Ectodermal cell (in vitro differentiated cells): ENCODE results near the gene TMEM231.

Source experiments
- H3K27ac ChIP-seq: 2 replicates; pipeline ENCODE4 v1.7.0; 2013; ENCODE audit warnings: mild to moderate bottlenecking, low read depth, low read length; ENCODE audit not compliant: insufficient read depth, poor library complexity, severe bottlenecking
- H3K27me3 ChIP-seq: 2 replicates; pipeline ENCODE4 v1.7.0; 2013; ENCODE audit warnings: mild to moderate bottlenecking, low read length; ENCODE audit not compliant: insufficient read depth, control insufficient read depth, poor library complexity, severe bottlenecking
- H3K36me3 ChIP-seq: one replicate; pipeline ENCODE4 v1.7.0; 2013; ENCODE audit warnings: low read length; ENCODE audit not compliant: control insufficient read depth, insufficient read depth
- H3K4me1 ChIP-seq: one replicate; pipeline ENCODE4 v1.7.0; 2013; ENCODE audit warnings: low read length; ENCODE audit not compliant: control insufficient read depth, insufficient read depth
- H3K4me3 ChIP-seq: 2 replicates; pipeline ENCODE4 v1.7.0; 2013; ENCODE audit warnings: low read depth, low read length, control low read depth; ENCODE audit not compliant: insufficient read depth
- H3K9me3 ChIP-seq: 2 replicates; pipeline ENCODE4 v1.7.0; 2013; ENCODE audit warnings: mild to moderate bottlenecking, low read length, moderate library complexity; ENCODE audit not compliant: control insufficient read depth
- WGBS, 2 experiments: methylation state at CpG; one replicate each; pipeline ENCODE4 v1.1.7; 2013; ENCODE audit warnings: missing lambda C conversion rate in 2 of 2; 5-methylcytosine and 5-hydroxymethylcytosine counted together

The TMEM231 gene

GRCh38 chr16:75566758-75567255 is 10.8 kb upstream of the TMEM231 start:
- WGBS, 2 experiments: 10 to 11% methylated on average over 32 of the region's 32 CpGs
- Histone ChIP-seq H3K36me3 (peaks cover 24% of the 10 kb centered on the region), H3K27me3 (no peaks in the 10 kb centered on the region), H3K4me1 (no peaks in the 10 kb centered on the region), H3K9me3 (no peaks in the 10 kb centered on the region), H3K27ac (no peak overlapping the region), H3K4me3 (peak overlapping the region; percentile 70)

GRCh38 chr16:75566040-75566757 is 10.1 kb upstream of the TMEM231 start, which contains the start of gene GABARAPL2:
Gene GABARAPL2 (plus strand): TSS chr16:75566379. CDS start chr16:75566487, 108 bp downstream.
- Histone ChIP-seq H3K4me3 (peak within 1 kb of the TSS; percentile 70), H3K27ac (no peak within 1 kb of the TSS), H3K27me3 (no peaks in the 10 kb centered on the region), H3K9me3 (no peaks in the 10 kb centered on the region), H3K36me3 (peaks cover 24% of the 10 kb centered on the region), H3K4me1 (no peaks in the 10 kb centered on the region)
- WGBS, 2 experiments: 0% methylated on average over 69 of the region's 69 CpGs

GRCh38 chr16:75565640-75566039 is 9.6 kb upstream of the TMEM231 start:
- H3K27me3 ChIP-seq: no peaks in the 10 kb centered on the region
- H3K27ac ChIP-seq: no peak overlapping the region
- WGBS, 2 experiments: 26 to 31% methylated on average over 15 of the region's 15 CpGs

GRCh38 chr16:75559564-75560372 is 3.7 kb upstream of the TMEM231 start:
- 62 to 67% methylated on average over 10 of the region's 10 CpGs for WGBS, 2 experiments
- Histone ChIP-seq H3K27ac (no peak overlapping the region), H3K4me1 (peaks cover 12% of the 10 kb centered on the region), H3K9me3 (no peaks in the 10 kb centered on the region), H3K27me3 (no peaks in the 10 kb centered on the region), H3K36me3 (no peaks in the 10 kb centered on the region), H3K4me3 (no peak overlapping the region)

More at GRCh38 chr16:75565640-75566039, 9.6 kb upstream of the TMEM231 start:
- H3K4me3 ChIP-seq: peak overlapping the region; percentile 70
- H3K9me3 ChIP-seq: no peaks in the 10 kb centered on the region
- H3K4me1 ChIP-seq: no peaks in the 10 kb centered on the region
- peaks cover 19% of the 10 kb centered on the region for H3K36me3 ChIP-seq

- H3K27ac ChIP-seq: no peak overlapping the region
- no peaks in the 10 kb centered on the region for H3K36me3 ChIP-seq
- H3K4me3 ChIP-seq: no peak overlapping the region
- 77 to 81% methylated on average over 2 of the region's 2 CpGs for WGBS, 2 experiments
- peaks cover 12% of the 10 kb centered on the region for H3K4me1 ChIP-seq
- H3K27me3 ChIP-seq: no peaks in the 10 kb centered on the region
- no peaks in the 10 kb centered on the region for H3K9me3 ChIP-seq
These were observed 2.9 kb upstream of the TMEM231 start for GRCh38 chr16:75558846-75559401.

GRCh38 chr16:75556431-75556950 is 439 bp upstream of the TMEM231 start:
- no peaks in the 10 kb centered on the region for H3K9me3 ChIP-seq
- H3K27ac ChIP-seq: no peak overlapping the region
- H3K4me1 ChIP-seq: peaks cover 12% of the 10 kb centered on the region
- WGBS, 2 experiments: 42 to 53% methylated on average over 14 to 15 of the region's 16 CpGs
- H3K4me3 ChIP-seq: peak overlapping the region; percentile 73
- H3K27me3 ChIP-seq: no peaks in the 10 kb centered on the region
- no peaks in the 10 kb centered on the region for H3K36me3 ChIP-seq

GRCh38 chr16:75555213-75555706 is 792 bp downstream of the TMEM231 start:
- H3K4me1 ChIP-seq: peaks cover 12% of the 10 kb centered on the region
- peak overlapping the region; percentile 73 for H3K4me3 ChIP-seq
- 1% methylated on average over 26 of the region's 26 CpGs for WGBS, 2 experiments
- no peaks in the 10 kb centered on the region for H3K27me3 ChIP-seq
- no peaks in the 10 kb centered on the region for H3K9me3 ChIP-seq
- H3K36me3 ChIP-seq: no peaks in the 10 kb centered on the region
- peak overlapping the region; percentile 76 for H3K27ac ChIP-seq

- Histone ChIP-seq H3K27me3 (no peaks in the 10 kb centered on the region), H3K36me3 (no peaks in the 10 kb centered on the region), H3K9me3 (no peaks in the 10 kb centered on the region), H3K27ac (no peak overlapping the region), H3K4me1 (peaks cover 5% of the 10 kb centered on the region), H3K4me3 (no peak overlapping the region)
- 91 to 96% methylated on average over 2 of the region's 2 CpGs for WGBS, 2 experiments
These were observed 3.1 kb downstream of the TMEM231 start for GRCh38 chr16:75552951-75553350.

GRCh38 chr16:75550211-75550662 is 5.8 kb downstream of the TMEM231 start:
- 69% methylated on average over 6 to 7 of the region's 7 CpGs for WGBS, 2 experiments
- no peaks in the 10 kb centered on the region for H3K9me3 ChIP-seq

More at GRCh38 chr16:75550211-75550662, 5.8 kb downstream of the TMEM231 start:
- no peaks in the 10 kb centered on the region for H3K36me3 ChIP-seq
- H3K4me1 ChIP-seq: no peaks in the 10 kb centered on the region
- H3K4me3 ChIP-seq: no peak overlapping the region
- no peak overlapping the region for H3K27ac ChIP-seq
- H3K27me3 ChIP-seq: no peaks in the 10 kb centered on the region
